OCI-LY7 (cell line): ENCODE measurements around the gene PPTC7. TPM values are rescaled to one million over a fixed set of nuclear protein-coding genes. Genes with fewer than 3 reads are reported as not detected.

Experiments used
- BruUV-seq: library from RNA; stranded (reverse); fragments of 400-500 nt; replicated peaks from 2 replicates; lab custom pipeline; 2021; lab: Mats Ljungman, UMichigan
- CTCF ChIA-PET: fragments of 300-600 bp; sonication (Branson Sonifier 250); formaldehyde crosslinking; loops from one replicate; lab custom pipeline; 2022; ENCODE audit warnings: antibody characterized with exemption; ENCODE audit not compliant: unreplicated experiment; lab: Charles Lee
- POLR2A ChIA-PET: fragments of 300-600 bp; sonication (Branson Sonifier 250); formaldehyde crosslinking; loops from one replicate; lab custom pipeline; 2022; ENCODE audit warnings: antibody characterized with exemption; lab: Charles Lee
- DNase-seq: peaks from one replicate; pipeline ENCODE4 v3.0.0-alpha.2; 2015; ENCODE audit warnings: low spot score
- H2AFZ ChIP-seq: fragments of 200-600 bp; sonication (generic), shearing (Covaris generic); 2 replicates; pipeline ENCODE4 v1.6.1; 2014; ENCODE audit warnings: mild to moderate bottlenecking, antibody characterized with exemption, low read length, moderate library complexity
- H3K27ac ChIP-seq: fragments of 200-600 bp; sonication (generic); 2 replicates; pipeline ENCODE4 v1.5.1; 2014; ENCODE audit warnings: mixed run types, low read depth, mild to moderate bottlenecking, moderate library complexity, low read length, inconsistent platforms; ENCODE audit not compliant: poor library complexity, severe bottlenecking
- H3K36me3 ChIP-seq: fragments of 200-600 bp; sonication (generic); 2 replicates; pipeline ENCODE4 v1.6.1; 2014; ENCODE audit warnings: mild to moderate bottlenecking, antibody characterized with exemption, low read length, moderate library complexity, mixed read lengths; ENCODE audit not compliant: insufficient read depth
- H3K4me1 ChIP-seq: fragments of 200-600 bp; sonication (generic); 2 replicates; pipeline ENCODE4 v1.5.1; 2014; ENCODE audit warnings: mild to moderate bottlenecking, low read length; ENCODE audit not compliant: insufficient read depth, poor library complexity, severe bottlenecking
- H3K4me2 ChIP-seq: fragments of 200-600 bp; sonication (generic); 2 replicates; pipeline ENCODE4 v1.6.1; 2014; ENCODE audit warnings: mild to moderate bottlenecking, low read length
- H3K4me3 ChIP-seq: fragments of 200-600 bp; sonication (generic); 2 replicates; pipeline ENCODE4 v1.5.1; 2014; ENCODE audit warnings: mild to moderate bottlenecking, low read depth, low read length; ENCODE audit not compliant: poor library complexity, severe bottlenecking
- H3K79me2 ChIP-seq: fragments of 200-600 bp; sonication (generic); 2 replicates; pipeline ENCODE4 v1.6.1; 2016; ENCODE audit warnings: low read depth, mild to moderate bottlenecking, low read length, moderate library complexity, mixed read lengths; ENCODE audit not compliant: insufficient read depth
- H3K9me2 ChIP-seq: fragments of 200-600 bp; sonication (generic); 2 replicates; pipeline ENCODE4 v1.6.1; 2016; ENCODE audit warnings: mild to moderate bottlenecking, low read length, mixed read lengths; ENCODE audit not compliant: insufficient read depth
- H3K9me3 ChIP-seq: fragments of 200-600 bp; sonication (generic); 2 replicates; pipeline ENCODE4 v1.6.1; 2014; ENCODE audit warnings: mild to moderate bottlenecking, mixed run types, low read length, mixed read lengths
- H4K20me1 ChIP-seq: fragments of 200-600 bp; sonication (generic); 2 replicates; pipeline ENCODE4 v1.6.1; 2014; ENCODE audit warnings: mild to moderate bottlenecking, antibody characterized with exemption, low read length, moderate library complexity, mixed read lengths; ENCODE audit not compliant: insufficient read depth
- EZH2phosphoT487 ChIP-seq: fragments of 200-600 bp; sonication (generic); IDR thresholded peaks from 2 replicates; pipeline ENCODE4 v1.6.1; 2018; ENCODE audit warnings: low read depth, borderline replicate concordance, mild to moderate bottlenecking, mixed run types, antibody characterized with exemption, low read length, moderate library complexity, mixed read lengths
- intact Hi-C: fragments of 100-400 bp; cut with micrococcal nuclease; formaldehyde crosslinking; loops from one replicate; pipeline ENCODE4 v1.10.0; 2022; ENCODE audit not compliant: unreplicated experiment
- total RNA-seq, 2 experiments: library from RNA; depleted of rRNA in 1 of 2; stranded (reverse); fragments of >200 nt in 1 of 2; shearing (Covaris generic) in 1 of 2; gene quantifications; 2 replicates each; pipeline ENCODE4 v1.2.3, GENCODE V29; 2014 to 2022
- TF ChIP-seq, protein P1 (sequence below): fragments of 200-600 bp; sonication (generic); conservative IDR thresholded peaks from 2 replicates; pipeline ENCODE4 v1.5.1; 2014; ENCODE audit warnings: mild to moderate bottlenecking, antibody characterized with exemption, low read length, moderate library complexity, mixed read lengths

The PPTC7 gene
- total RNA-seq, 2 experiments from 2014 or later = 11.4 to 29.7 TPM

DNA sequence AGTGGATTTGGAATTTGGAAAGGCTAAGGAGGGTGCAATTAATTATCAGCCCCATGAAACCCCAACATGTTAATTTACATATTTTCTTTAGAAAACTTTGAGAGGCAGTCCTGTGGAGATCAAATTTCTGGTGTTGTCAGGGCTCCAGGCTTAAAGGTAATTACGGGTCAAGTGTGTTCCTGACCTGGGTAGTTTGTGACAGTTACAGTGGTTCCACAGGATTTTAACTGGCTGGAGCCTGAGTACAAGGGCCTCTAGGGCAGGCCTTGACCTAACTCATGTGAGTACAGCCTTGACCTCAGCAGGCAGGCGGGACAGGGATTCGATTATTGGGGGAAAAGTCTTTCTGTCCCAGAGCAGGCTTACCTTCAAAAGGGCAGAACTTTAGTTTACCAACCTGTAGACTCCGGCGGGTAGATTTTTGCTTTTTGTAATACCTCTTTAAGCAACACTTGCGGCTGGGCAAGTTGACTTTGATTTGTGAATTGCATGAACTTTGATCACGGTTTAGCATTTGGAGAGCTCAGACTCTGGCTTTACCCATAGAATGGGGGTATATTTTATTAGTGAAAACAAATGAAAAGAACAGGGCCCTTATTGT, 8.4 kb upstream of the PPTC7 start:
- Histone ChIP-seq H3K9me3 (no peaks in the 10 kb centered on the region), H3K4me2 (peak overlapping the region; percentile 45), H3K79me2 (no peaks in the 10 kb centered on the region), H3K27ac (peak overlapping the region; percentile 31), H3K4me3 (no peak overlapping the region), H2AFZ (peak overlapping the region; percentile 85), H3K36me3 (no peaks in the 10 kb centered on the region), H3K4me1 (peaks cover 17% of the 10 kb centered on the region), H3K9me2 (no peaks in the 10 kb centered on the region), H4K20me1 (no peaks in the 10 kb centered on the region)
- TF ChIP-seq EZH2phosphoT487 = no peak
- TF ChIP-seq, protein P1, sequence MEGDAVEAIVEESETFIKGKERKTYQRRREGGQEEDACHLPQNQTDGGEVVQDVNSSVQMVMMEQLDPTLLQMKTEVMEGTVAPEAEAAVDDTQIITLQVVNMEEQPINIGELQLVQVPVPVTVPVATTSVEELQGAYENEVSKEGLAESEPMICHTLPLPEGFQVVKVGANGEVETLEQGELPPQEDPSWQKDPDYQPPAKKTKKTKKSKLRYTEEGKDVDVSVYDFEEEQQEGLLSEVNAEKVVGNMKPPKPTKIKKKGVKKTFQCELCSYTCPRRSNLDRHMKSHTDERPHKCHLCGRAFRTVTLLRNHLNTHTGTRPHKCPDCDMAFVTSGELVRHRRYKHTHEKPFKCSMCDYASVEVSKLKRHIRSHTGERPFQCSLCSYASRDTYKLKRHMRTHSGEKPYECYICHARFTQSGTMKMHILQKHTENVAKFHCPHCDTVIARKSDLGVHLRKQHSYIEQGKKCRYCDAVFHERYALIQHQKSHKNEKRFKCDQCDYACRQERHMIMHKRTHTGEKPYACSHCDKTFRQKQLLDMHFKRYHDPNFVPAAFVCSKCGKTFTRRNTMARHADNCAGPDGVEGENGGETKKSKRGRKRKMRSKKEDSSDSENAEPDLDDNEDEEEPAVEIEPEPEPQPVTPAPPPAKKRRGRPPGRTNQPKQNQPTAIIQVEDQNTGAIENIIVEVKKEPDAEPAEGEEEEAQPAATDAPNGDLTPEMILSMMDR = no peak
- no TSS peak for BruUV-seq
- intact Hi-C loops = no loop called here
- CTCF ChIA-PET = interaction anchor here (0.6 kb wide), 1 partner anchor 106 kb away, joined by 3 read pairs; no protein-coding TSS in a partner anchor
- no peak for DNase-seq
- POLR2A ChIA-PET = interaction anchor here (0.5 to 1.2 kb wide), 10 partner anchors 8 to 136 kb away, joined by 3 to 7 read pairs (median 4); no protein-coding TSS in a partner anchor

DNA sequence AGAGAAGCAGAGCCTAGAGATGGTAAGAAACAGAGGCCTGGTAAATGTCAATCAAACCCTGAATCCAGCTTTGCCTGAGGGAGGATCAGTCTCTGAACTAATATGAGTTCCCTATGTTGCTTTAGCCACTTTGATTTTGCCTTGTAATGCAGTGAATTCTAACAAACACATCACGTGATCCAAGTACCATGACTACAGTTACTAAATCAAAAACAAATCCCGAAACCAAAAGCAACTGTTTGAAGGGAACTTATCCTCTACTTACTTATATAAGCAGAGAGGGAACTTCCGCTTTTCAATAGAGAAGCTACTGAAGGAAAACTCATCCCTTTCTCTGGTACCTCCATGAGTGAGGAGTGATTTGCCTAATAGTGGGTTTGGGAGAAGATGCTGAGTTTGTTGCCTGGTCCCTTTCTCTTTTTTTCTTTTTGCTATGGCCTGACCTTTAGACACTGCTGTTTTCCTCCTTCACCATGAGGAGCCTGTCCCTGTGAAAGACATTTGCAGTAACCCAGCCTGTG, 7.7 kb upstream of the PPTC7 start:
- intact Hi-C loops = no loop called here
- no peaks in the 10 kb centered on the region for H3K9me3 ChIP-seq
- H3K4me1 ChIP-seq = peaks cover 19% of the 10 kb centered on the region
- H3K36me3 ChIP-seq = no peaks in the 10 kb centered on the region
- BruUV-seq = no TSS peak
- POLR2A ChIA-PET = interaction anchor here (0.5 to 1.2 kb wide), 7 partner anchors 9 to 135 kb away, joined by 3 to 5 read pairs (median 4); no protein-coding TSS in a partner anchor
- no peaks in the 10 kb centered on the region for H3K9me2 ChIP-seq
- peak overlapping the region; percentile 85 for H2AFZ ChIP-seq
- peak; percentile 76 for DNase-seq
- CTCF ChIA-PET = interaction anchor here (0.6 kb wide), 1 partner anchor 106 kb away, joined by 3 read pairs; no protein-coding TSS in a partner anchor
- peak overlapping the region; percentile 31 for H3K27ac ChIP-seq
- H3K4me3 ChIP-seq = peak overlapping the region; percentile 6
- H3K4me2 ChIP-seq = peak overlapping the region; percentile 45
- TF ChIP-seq EZH2phosphoT487 = no peak
- TF ChIP-seq, protein P1 = no peak
- H3K79me2 ChIP-seq = no peaks in the 10 kb centered on the region
- no peaks in the 10 kb centered on the region for H4K20me1 ChIP-seq
